ENCODE data around the gene IRS1. TPM values are rescaled to one million over a fixed set of nuclear protein-coding genes. Genes with fewer than 3 reads are reported as not detected.

IRS1 gene
- total and polyA plus RNA-seq, 4 donors = 12.4 to 19.0 (median 14.8) TPM

DNA sequence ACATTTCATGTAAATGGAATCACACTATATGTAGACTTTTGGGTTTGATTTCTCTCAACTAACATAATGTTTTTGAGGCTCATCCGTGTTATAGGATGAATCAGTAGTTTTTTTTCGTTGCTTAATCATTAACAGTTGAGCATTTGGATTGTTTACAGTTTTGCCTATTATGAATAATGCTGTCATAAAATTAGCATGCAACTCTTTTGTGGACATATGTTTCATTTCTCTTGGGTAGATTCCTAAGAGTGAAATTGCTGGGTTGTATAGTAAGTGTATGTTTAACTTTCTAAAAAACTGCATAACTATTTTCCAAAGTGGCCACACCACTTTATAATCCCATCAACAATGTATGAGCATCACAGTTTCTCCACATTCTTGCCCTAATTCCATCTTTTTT lies 28.6 kb upstream of the IRS1 start:
- no peaks in the 10 kb centered on the region for H3K36me3 ChIP-seq (ENCODE audit: control insufficient read depth, insufficient read depth, low read length)
- no peak for DNase-seq (ENCODE audit: low read depth in 4 of 6, low spot score in 6 of 6)
- no peak overlapping the region for H3K27ac ChIP-seq (ENCODE audit: low read depth, low read length)
- H3K4me1 ChIP-seq (ENCODE audit: control insufficient read depth, insufficient read depth, low read length) = no peaks in the 10 kb centered on the region
- H3K9me3 ChIP-seq (ENCODE audit: control insufficient read depth, insufficient read depth, low read length) = no peaks in the 10 kb centered on the region
- H3K4me3 ChIP-seq (ENCODE audit: low read depth, low read length) = no peak overlapping the region
- no peaks in the 10 kb centered on the region for H3K27me3 ChIP-seq (ENCODE audit: control insufficient read depth, insufficient read depth, low read length)
- WGBS (ENCODE audit: insufficient coverage) = no CpG with 5 or more reads among the region's 2 CpGs

DNA sequence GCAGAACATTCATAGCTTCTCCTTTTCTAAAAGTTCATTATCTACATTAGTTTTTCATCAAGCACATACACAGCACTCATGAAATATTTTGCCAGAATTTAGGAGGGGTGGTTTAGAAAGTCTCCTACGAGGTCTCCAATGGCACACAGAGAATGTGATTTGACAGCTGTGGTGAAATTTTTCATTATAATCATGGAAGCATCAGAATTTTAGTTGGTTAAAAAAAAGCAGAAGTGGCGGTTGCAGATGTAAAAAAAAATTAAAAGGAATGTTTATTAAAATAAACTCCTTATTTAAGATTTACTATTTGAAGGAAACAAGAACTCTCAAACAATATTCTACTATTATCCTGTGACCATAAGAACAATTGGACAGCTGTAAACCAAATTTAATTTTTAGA lies 25.4 kb upstream of the IRS1 start:
- Histone ChIP-seq H3K4me3 (ENCODE audit: low read depth, low read length) (no peak overlapping the region), H3K27ac (ENCODE audit: low read depth, low read length) (no peak overlapping the region), H3K36me3 (ENCODE audit: control insufficient read depth, insufficient read depth, low read length) (no peaks in the 10 kb centered on the region), H3K27me3 (ENCODE audit: control insufficient read depth, insufficient read depth, low read length) (no peaks in the 10 kb centered on the region), H3K9me3 (ENCODE audit: control insufficient read depth, insufficient read depth, low read length) (no peaks in the 10 kb centered on the region), H3K4me1 (ENCODE audit: control insufficient read depth, insufficient read depth, low read length) (no peaks in the 10 kb centered on the region)
- no CpG with 5 or more reads among the region's 2 CpGs for WGBS (ENCODE audit: insufficient coverage)
- DNase-seq (ENCODE audit: low read depth in 4 of 6, low spot score in 6 of 6) = no peak

DNA sequence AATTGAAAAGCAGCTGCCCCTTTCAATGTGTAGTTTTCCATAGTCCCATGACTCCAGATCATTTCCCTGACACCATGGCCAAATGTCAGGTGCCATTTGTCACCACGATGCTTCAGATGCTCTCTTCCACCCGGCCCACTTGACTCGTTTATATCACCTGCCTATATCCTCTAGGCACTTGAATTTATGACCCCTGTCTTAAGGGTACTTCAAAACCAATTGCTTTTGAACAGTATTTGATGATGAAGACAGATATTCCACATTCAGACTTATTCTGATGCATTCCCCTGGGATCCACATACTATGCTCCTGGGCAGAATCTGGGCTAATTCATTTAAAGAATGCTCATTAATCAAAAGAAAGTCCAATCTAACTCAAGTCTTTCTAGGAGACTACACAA lies 19.3 kb upstream of the IRS1 start:
- no peaks in the 10 kb centered on the region for H3K9me3 ChIP-seq (ENCODE audit: control insufficient read depth, insufficient read depth, low read length)
- no CpG with 5 or more reads among the region's 3 CpGs for WGBS (ENCODE audit: insufficient coverage)
- no peaks in the 10 kb centered on the region for H3K4me1 ChIP-seq (ENCODE audit: control insufficient read depth, insufficient read depth, low read length)
- no peaks in the 10 kb centered on the region for H3K27me3 ChIP-seq (ENCODE audit: control insufficient read depth, insufficient read depth, low read length)
- no peak overlapping the region for H3K27ac ChIP-seq (ENCODE audit: low read depth, low read length)
- DNase-seq (ENCODE audit: low read depth in 4 of 6, low spot score in 6 of 6) = no peak
- H3K4me3 ChIP-seq (ENCODE audit: low read depth, low read length) = no peak overlapping the region
- no peaks in the 10 kb centered on the region for H3K36me3 ChIP-seq (ENCODE audit: control insufficient read depth, insufficient read depth, low read length)

DNA sequence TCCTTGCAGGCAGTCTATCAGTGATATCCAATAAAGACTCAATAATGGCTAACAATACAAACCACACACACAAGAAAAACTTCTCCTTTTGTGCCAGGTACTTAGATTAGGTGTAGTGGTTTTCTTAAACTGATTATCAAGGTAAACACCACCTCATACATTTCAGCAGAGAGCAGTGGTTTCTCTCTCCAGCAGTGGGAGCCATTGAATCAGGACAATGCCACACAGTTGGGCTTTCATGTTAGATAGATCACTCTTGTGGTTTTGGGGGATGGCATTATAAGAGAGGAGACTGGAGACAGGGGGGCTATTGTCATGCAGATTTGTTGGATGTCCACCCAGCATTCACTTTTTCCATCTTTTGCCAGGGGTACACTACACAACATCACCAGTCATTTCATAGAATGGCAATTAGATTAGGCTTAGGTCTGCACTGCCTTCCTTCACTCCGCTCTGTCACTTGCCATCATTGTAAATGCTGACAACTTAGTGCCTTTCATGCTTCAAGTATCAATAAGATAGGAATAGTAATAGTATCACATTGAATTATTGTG lies 13.6 kb upstream of the IRS1 start:
- H3K27me3 ChIP-seq (ENCODE audit: control insufficient read depth, insufficient read depth, low read length) = no peaks in the 10 kb centered on the region
- H3K36me3 ChIP-seq (ENCODE audit: control insufficient read depth, insufficient read depth, low read length) = no peaks in the 10 kb centered on the region
- H3K4me1 ChIP-seq (ENCODE audit: control insufficient read depth, insufficient read depth, low read length) = no peaks in the 10 kb centered on the region
- DNase-seq (ENCODE audit: low read depth in 4 of 6, low spot score in 6 of 6) = peak in 1 of 6 donors; percentile 59
- H3K4me3 ChIP-seq (ENCODE audit: low read depth, low read length) = no peak overlapping the region
- H3K27ac ChIP-seq (ENCODE audit: low read depth, low read length) = no peak overlapping the region
- H3K9me3 ChIP-seq (ENCODE audit: control insufficient read depth, insufficient read depth, low read length) = no peaks in the 10 kb centered on the region
- WGBS (ENCODE audit: insufficient coverage) = no CpG with 5 or more reads among the region's 1 CpG

DNA sequence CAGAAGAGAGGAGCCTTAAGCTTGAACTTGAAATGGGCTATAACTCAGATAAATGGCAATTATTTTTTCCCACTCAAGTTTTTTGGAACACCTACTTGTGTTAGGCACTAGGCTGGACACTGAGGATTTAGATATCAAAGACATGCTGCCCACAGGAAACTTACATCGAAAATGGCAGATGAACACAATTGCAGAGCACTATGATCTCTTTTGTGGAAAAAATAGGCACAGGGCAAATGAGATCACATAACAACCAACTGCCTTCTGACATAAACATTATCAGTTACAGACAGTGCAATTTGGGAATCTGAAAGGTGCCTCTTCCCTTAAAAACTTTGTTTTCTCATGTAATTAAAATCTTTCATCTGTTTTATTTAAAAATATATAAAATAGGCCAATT lies 3.8 kb upstream of the IRS1 start:
- H3K4me3 ChIP-seq (ENCODE audit: low read depth, low read length) = no peak overlapping the region
- no peaks in the 10 kb centered on the region for H3K9me3 ChIP-seq (ENCODE audit: control insufficient read depth, insufficient read depth, low read length)
- H3K36me3 ChIP-seq (ENCODE audit: control insufficient read depth, insufficient read depth, low read length) = no peaks in the 10 kb centered on the region
- peaks cover 25% of the 10 kb centered on the region for H3K4me1 ChIP-seq (ENCODE audit: control insufficient read depth, insufficient read depth, low read length)
- H3K27ac ChIP-seq (ENCODE audit: low read depth, low read length) = no peak overlapping the region
- DNase-seq (ENCODE audit: low read depth in 4 of 6, low spot score in 6 of 6) = no peak
- 100% methylated on average over 1 of the region's 1 CpG for WGBS (ENCODE audit: insufficient coverage)
- no peaks in the 10 kb centered on the region for H3K27me3 ChIP-seq (ENCODE audit: control insufficient read depth, insufficient read depth, low read length)

DNA sequence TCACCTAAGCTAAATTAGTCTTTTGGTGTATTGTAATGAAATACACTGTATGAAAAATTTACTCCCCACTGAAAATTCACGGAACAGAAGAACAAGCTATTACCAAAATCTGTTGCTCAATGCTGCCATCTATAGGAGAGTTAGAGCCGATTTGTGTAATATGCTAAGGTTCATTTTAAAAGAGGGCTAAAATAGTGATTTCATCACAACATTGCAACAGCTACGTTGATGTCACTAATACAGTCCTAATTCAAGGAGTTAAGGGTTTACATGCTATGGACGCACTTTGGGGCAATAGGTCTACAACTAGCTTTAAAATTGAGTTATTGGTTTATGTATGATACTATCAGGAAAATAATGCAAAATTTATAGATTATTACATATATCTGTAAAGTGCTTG lies 3.0 kb upstream of the IRS1 start:
- Histone ChIP-seq H3K4me1 (ENCODE audit: control insufficient read depth, insufficient read depth, low read length) (peaks cover 33% of the 10 kb centered on the region), H3K27me3 (ENCODE audit: control insufficient read depth, insufficient read depth, low read length) (no peaks in the 10 kb centered on the region), H3K4me3 (ENCODE audit: low read depth, low read length) (no peak overlapping the region), H3K9me3 (ENCODE audit: control insufficient read depth, insufficient read depth, low read length) (no peaks in the 10 kb centered on the region), H3K27ac (ENCODE audit: low read depth, low read length) (no peak overlapping the region), H3K36me3 (ENCODE audit: control insufficient read depth, insufficient read depth, low read length) (peaks cover 6% of the 10 kb centered on the region)
- no CpG with 5 or more reads among the region's 4 CpGs for WGBS (ENCODE audit: insufficient coverage)
- peak in 5 of 6 donors; percentile 72 to 96 (median 80) for DNase-seq (ENCODE audit: low read depth in 4 of 6, low spot score in 6 of 6)

DNA sequence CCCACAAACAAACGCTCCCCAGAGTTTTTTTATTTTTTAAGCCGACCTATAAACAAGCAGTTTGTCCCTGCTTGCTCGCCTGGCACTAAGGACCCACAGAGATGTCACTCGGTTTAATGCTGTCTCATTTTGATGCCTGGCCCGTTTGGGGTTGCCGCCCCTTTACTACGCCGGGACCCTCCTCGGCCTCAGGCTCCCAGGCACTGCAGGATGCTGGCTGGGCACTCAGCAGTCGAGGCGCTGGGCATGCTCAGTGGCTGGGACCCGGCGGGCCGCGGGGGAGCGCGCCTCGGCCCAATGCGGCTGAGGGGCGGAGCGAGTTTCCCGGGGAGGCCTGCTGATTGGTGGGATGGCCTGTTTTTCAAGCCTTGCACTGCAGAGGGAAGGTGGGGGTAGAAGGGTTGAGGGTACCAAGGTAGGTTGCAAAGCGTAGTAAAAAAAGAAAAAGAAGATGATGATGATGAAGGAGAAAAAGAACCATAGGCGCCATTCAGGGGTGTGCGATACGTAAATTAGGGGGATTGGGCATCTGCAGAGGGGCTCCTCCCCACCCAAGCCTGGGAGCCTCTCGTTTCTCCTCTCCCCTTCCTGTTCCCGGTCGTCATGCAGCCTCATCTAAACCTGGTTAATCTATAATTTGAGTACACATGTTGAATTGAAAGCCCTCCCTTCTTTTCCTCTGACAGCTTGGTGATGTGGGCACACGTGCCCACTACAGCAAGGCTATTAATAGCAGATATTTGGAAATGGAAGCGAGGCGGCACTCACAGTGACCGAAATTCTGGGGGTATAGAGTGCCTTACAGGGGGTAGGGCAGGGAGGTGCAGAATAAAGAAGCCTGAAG lies 1.5 kb upstream of the IRS1 start:
- peak; percentile 79 to 98 (median 88) for DNase-seq (ENCODE audit: low read depth in 4 of 6, low spot score in 6 of 6)
- Histone ChIP-seq H3K36me3 (ENCODE audit: control insufficient read depth, insufficient read depth, low read length) (peaks cover 20% of the 10 kb centered on the region), H3K4me3 (ENCODE audit: low read depth, low read length) (peak overlapping the region; percentile 62), H3K27ac (ENCODE audit: low read depth, low read length) (peak overlapping the region; percentile 82), H3K27me3 (ENCODE audit: control insufficient read depth, insufficient read depth, low read length) (no peaks in the 10 kb centered on the region), H3K4me1 (ENCODE audit: control insufficient read depth, insufficient read depth, low read length) (peaks cover 47% of the 10 kb centered on the region), H3K9me3 (ENCODE audit: control insufficient read depth, insufficient read depth, low read length) (no peaks in the 10 kb centered on the region)
- 2% methylated on average over 26 of the region's 33 CpGs for WGBS (ENCODE audit: insufficient coverage)

DNA sequence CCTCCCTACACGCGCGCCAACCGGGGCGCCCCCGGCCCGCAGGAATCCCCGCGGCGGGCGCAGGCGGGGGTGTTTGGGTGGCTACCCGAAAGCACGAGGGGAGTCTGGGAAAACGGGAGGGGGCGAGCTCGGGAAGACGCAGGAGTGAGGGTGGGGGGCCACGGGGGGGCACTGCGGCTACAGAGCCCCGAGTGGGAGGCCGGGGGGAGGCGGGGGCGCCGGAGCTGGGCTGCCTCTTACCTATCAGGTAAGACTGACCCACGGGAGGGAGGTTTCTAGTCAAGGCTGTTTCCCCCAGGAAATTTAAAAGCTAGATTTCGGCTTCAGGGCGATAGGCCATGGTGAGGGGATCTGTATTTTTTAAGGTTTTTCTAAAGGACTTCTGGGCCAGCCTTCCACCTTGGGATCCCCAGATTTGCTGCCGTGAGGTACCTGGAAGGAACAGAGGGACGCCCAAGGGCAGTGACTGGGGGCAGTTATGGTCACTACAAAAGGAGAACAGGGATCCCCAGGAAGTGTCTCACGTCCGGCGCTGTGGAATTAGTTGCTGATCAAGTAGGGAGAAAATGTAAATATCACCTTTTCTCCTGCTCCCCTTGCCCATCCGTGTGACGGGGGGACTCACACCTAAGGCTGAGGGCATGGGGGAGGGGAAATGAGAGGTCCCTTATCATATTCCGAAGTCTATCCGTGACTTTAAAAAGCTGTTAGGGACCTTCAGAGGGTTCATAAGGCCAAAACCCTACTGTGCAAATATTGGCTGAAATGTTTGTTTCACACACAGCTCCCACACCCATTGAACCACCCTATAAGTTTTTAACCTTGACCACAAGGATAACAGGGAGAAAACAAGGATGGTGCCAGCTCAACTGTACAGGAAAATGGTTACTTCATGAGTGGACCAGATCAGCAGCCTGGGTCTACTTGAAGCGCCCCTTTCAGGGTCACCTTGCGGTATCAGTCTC lies 638 bp upstream of the IRS1 start:
- 1% methylated on average over 28 of the region's 39 CpGs for WGBS (ENCODE audit: insufficient coverage)
- peaks cover 30% of the 10 kb centered on the region for H3K36me3 ChIP-seq (ENCODE audit: control insufficient read depth, insufficient read depth, low read length)
- H3K9me3 ChIP-seq (ENCODE audit: control insufficient read depth, insufficient read depth, low read length) = no peaks in the 10 kb centered on the region
- peak in 2 of 6 donors; percentile 47 to 69 for DNase-seq (ENCODE audit: low read depth in 4 of 6, low spot score in 6 of 6)
- peak overlapping the region; percentile 82 for H3K27ac ChIP-seq (ENCODE audit: low read depth, low read length)
- no peaks in the 10 kb centered on the region for H3K27me3 ChIP-seq (ENCODE audit: control insufficient read depth, insufficient read depth, low read length)
- H3K4me1 ChIP-seq (ENCODE audit: control insufficient read depth, insufficient read depth, low read length) = peaks cover 56% of the 10 kb centered on the region
- peak overlapping the region; percentile 62 for H3K4me3 ChIP-seq (ENCODE audit: low read depth, low read length)

DNA sequence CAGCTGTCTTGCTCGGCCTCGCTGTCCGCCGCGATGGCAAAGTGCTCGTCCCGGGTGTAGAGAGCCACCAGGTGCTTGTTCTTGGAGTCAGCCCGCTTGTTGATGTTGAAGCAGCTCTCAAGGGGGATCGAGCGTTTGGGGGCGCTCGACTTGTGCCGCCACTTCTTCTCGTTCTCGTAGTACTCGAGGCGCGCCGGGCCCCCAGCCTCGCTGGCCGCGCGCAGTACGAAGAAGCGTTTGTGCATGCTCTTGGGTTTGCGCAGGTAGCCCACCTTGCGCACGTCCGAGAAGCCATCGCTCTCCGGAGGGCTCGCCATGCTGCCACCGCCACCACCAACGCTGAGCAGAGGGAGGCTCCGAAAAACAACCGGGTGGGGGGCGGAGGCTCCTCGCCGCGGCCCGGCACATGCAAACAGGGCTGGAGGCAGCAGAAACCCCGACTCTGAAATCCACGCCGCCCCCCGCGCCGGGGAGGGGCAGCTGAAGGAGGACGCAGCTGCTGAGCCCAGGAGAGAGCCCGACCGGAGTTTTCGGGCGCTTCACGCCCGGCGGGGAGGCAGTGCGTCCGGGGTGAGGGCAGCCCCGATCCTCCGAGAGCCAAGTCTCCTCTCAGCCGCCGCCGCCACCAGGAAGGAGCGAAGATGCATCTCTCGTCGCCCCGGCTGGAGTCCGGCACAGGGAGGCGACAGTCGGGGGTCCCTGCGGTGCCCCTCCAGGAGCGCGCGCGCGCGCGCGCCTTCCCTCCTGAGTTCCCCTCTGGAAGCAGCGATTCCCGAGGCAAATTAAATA lies 1.0 kb downstream of the IRS1 start:
- no peaks in the 10 kb centered on the region for H3K27me3 ChIP-seq (ENCODE audit: control insufficient read depth, insufficient read depth, low read length)
- peak in 2 of 6 donors; percentile 86 to 90 for DNase-seq (ENCODE audit: low read depth in 4 of 6, low spot score in 6 of 6)

More for the DNA sequence above, 1.0 kb downstream of the IRS1 start:
- under 1% methylated on average over 78 of the region's 80 CpGs for WGBS (ENCODE audit: insufficient coverage)
- Histone ChIP-seq H3K27ac (ENCODE audit: low read depth, low read length) (peak overlapping the region; percentile 92), H3K36me3 (ENCODE audit: control insufficient read depth, insufficient read depth, low read length) (peaks cover 32% of the 10 kb centered on the region), H3K9me3 (ENCODE audit: control insufficient read depth, insufficient read depth, low read length) (no peaks in the 10 kb centered on the region), H3K4me3 (ENCODE audit: low read depth, low read length) (peak overlapping the region; percentile 83), H3K4me1 (ENCODE audit: control insufficient read depth, insufficient read depth, low read length) (peaks cover 62% of the 10 kb centered on the region)
